HCT116 (cell line): ENCODE data around the gene PDXK.

ENCODE experiments used
- ATF3 ChIP-seq: IDR thresholded peaks from 2 replicates; pipeline ENCODE4 v1.6.1; 2012
- CEBPB ChIP-seq: IDR thresholded peaks from 2 replicates; pipeline ENCODE4 v1.6.1; 2012; ENCODE audit warnings: low read depth
- CTCF ChIP-seq, 3 experiments: fragments of 200-600 bp in 1 of 3; sonication (generic) in 1 of 3; IDR thresholded peaks in 2 of 3; conservative IDR thresholded peaks in 1 of 3; 2 replicates each; pipeline ENCODE4 v1.5.1; 2012 to 2017; ENCODE audit warnings: low read depth in 2 of 3, low read length in 2 of 3, antibody characterized with exemption in 1 of 3, borderline replicate concordance in 1 of 3, control low read depth in 1 of 3, mild to moderate bottlenecking in 1 of 3, mixed read lengths in 1 of 3, mixed run types in 1 of 3, moderate library complexity in 1 of 3; ENCODE audit not compliant: insufficient read depth in 1 of 3
- EZH2 ChIP-seq: fragments of 200-600 bp; sonication (generic); IDR thresholded peaks from 2 replicates; pipeline ENCODE4 v1.6.1; 2017; ENCODE audit warnings: antibody characterized with exemption, mixed run types
- POLR2AphosphoS5 ChIP-seq: IDR thresholded peaks from 2 replicates; pipeline ENCODE4 v1.6.1; 2011; ENCODE audit warnings: mild to moderate bottlenecking, low read depth, low read length, moderate library complexity
- REST ChIP-seq: IDR thresholded peaks from 2 replicates; pipeline ENCODE4 v1.6.1; 2012; ENCODE audit warnings: low read depth
- SIN3A ChIP-seq: IDR thresholded peaks from 2 replicates; pipeline ENCODE4 v1.6.1; 2012; ENCODE audit warnings: low read depth
- SP1 ChIP-seq: IDR thresholded peaks from 2 replicates; pipeline ENCODE4 v1.6.1; 2012; ENCODE audit warnings: low read depth
- YY1 ChIP-seq: IDR thresholded peaks from 2 replicates; pipeline ENCODE4 v1.6.1; 2011; ENCODE audit warnings: low read length, low read depth, moderate library complexity, mild to moderate bottlenecking; ENCODE audit not compliant: insufficient replicate concordance; ENCODE audit errors: extremely low read depth

- no peak for TF ChIP-seq REST
- no peak for TF ChIP-seq SIN3A
- TF ChIP-seq CTCF (IDR thresholded peaks at IDR 0.05 in 2 of 3, conservative IDR thresholded peaks at IDR 0.05 in 1 of 3; ENCODE audit: borderline replicate concordance in 1 of 3, insufficient read depth in 1 of 3, low read depth in 2 of 3, low read length in 2 of 3): no peak
- no peak for TF ChIP-seq ATF3
- no peak for TF ChIP-seq SP1
- no peak for TF ChIP-seq YY1
- no peak for TF ChIP-seq EZH2
- no peak for TF ChIP-seq CEBPB
- no peak for TF ChIP-seq POLR2AphosphoS5
These were observed 66.2 kb downstream of the PDXK start for GRCh38 chr21:43785134-43785533.
